ENCODE results near the gene TAX1BP1. TPM values are rescaled to one million over a fixed set of nuclear protein-coding genes. Genes with fewer than 3 reads are reported as not detected.

The TAX1BP1 gene
- total and polyA plus RNA-seq, 2 of the 13 experiments (the other 11 are each of a cell fraction or from before 2014, with no cell fraction given): 95.2 to 98.9 TPM

DNA sequence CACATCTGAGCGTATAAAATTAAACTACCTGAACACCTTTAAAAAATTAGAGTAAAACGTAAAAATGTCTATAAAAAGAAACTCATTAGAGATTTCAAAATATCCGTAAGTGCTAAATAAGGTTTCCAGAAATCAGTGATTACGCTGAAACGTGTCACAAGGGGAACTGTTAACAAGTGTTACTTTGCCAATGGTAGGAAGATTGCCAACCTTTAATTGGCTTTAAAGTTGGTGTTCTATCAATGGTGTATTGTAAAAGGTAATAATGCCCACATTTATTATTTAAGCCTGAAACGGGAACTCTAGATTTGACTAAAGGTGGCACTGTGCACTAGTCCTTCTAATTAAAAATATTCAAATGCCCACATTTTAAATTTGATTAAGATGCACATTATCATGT is 39.5 kb upstream of the TAX1BP1 start:
- ATAC-seq: no peak
- in situ Hi-C loops (cut with HindIII; ENCODE audit: extremely low pct_ligation_motif_present, low pct_unique_long_range_greater_than_20kb): no loop called here
- BruUV-seq (replicated peaks): no TSS peak

DNA sequence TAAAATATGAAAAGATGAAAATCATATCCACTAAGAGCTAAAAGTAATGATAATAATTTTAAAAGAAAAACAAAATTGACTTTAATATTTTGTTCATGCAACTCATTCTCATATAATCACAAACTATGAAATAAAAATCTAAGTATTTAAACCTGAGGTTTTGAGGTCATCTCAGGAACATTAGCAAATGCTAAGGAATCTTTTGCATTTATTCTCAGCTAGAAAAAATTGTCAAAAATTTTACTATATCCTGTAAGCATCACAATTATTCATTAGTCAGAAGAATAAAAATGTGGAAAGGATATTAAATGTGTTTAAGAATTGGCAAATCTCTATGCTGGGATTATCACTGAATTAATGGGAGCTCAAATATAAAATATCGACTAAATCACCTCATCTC is 36.8 kb upstream of the TAX1BP1 start:
- CTCF ChIA-PET (ENCODE audit: low intra/inter-chr PET ratio, low total read pairs): no interaction called here
- H3K4me2 ChIP-seq (ENCODE audit: low read depth, low read length): no peak overlapping the region
- H3K9ac ChIP-seq (ENCODE audit: insufficient read depth, low read depth, low read length): no peak overlapping the region
- POLR2A ChIA-PET: no interaction called here
- BruUV-seq (replicated peaks): no TSS peak
- H3K79me2 ChIP-seq (ENCODE audit: insufficient read depth, low read length): no peaks in the 10 kb centered on the region
- peaks cover 5% of the 10 kb centered on the region for H3K4me1 ChIP-seq (ENCODE audit: insufficient read depth, low read length)
- intact Hi-C loops (cut with micrococcal nuclease; ENCODE audit: unreplicated experiment) (no loop called here), in situ Hi-C loops (cut with HindIII; ENCODE audit: extremely low pct_ligation_motif_present, low pct_unique_long_range_greater_than_20kb) (no loop called here)
- 52% methylated on average over 1 of the region's 1 CpG for WGBS (ENCODE audit: low lambda C conversion rate)
- DNase-seq (ENCODE audit: low spot score) (no peak), FAIRE-seq (no peak), ATAC-seq (no peak)
- no peak overlapping the region for H3K4me3 ChIP-seq (replicated peaks in 1 of 3; ENCODE audit: insufficient read depth in 1 of 3, low read depth in 2 of 3, low read length in 3 of 3)
- no peaks in the 10 kb centered on the region for H3K36me3 ChIP-seq (replicated peaks in 1 of 2; ENCODE audit: control insufficient read depth in 1 of 2, insufficient read depth in 2 of 2, low read length in 2 of 2)
- H3K27ac ChIP-seq (ENCODE audit: extremely low read length, insufficient read depth, low read length): no peak overlapping the region
- TF ChIP-seq JUN (CRISPR knock-in tag; IDR thresholded peaks at IDR 0.05) (no peak), MATR3 (CRISPR knock-in tag; IDR thresholded peaks at IDR 0.05) (no peak), YEATS2 (CRISPR knock-in tag; IDR thresholded peaks at IDR 0.05; ENCODE audit: borderline replicate concordance) (no peak)
- H3K9me3 ChIP-seq (ENCODE audit: low read length): no peaks in the 10 kb centered on the region
- no peaks in the 10 kb centered on the region for H3K27me3 ChIP-seq (ENCODE audit: control insufficient read depth in 1 of 2, insufficient read depth in 2 of 2, low read length in 2 of 2)
- no peak overlapping the region for H2AFZ ChIP-seq (ENCODE audit: low read length)
- no peaks in the 10 kb centered on the region for H4K20me1 ChIP-seq (ENCODE audit: insufficient read depth, low read length)

More for the DNA sequence above, 39.5 kb upstream of the TAX1BP1 start:
- intact Hi-C loops (cut with micrococcal nuclease; ENCODE audit: unreplicated experiment): no loop called here
- ChIA-PET POLR2A (no interaction called here), CTCF (ENCODE audit: low intra/inter-chr PET ratio, low total read pairs) (no interaction called here)
- DNase-seq (ENCODE audit: low spot score) (no peak), FAIRE-seq (no peak)
- TF ChIP-seq GTF3A (CRISPR knock-in tag; conservative IDR thresholded peaks at IDR 0.05) (no peak), REXO4 (CRISPR knock-in tag; IDR thresholded peaks at IDR 0.05; ENCODE audit: borderline replicate concordance) (no peak)
- TF ChIP-seq, protein P1, sequence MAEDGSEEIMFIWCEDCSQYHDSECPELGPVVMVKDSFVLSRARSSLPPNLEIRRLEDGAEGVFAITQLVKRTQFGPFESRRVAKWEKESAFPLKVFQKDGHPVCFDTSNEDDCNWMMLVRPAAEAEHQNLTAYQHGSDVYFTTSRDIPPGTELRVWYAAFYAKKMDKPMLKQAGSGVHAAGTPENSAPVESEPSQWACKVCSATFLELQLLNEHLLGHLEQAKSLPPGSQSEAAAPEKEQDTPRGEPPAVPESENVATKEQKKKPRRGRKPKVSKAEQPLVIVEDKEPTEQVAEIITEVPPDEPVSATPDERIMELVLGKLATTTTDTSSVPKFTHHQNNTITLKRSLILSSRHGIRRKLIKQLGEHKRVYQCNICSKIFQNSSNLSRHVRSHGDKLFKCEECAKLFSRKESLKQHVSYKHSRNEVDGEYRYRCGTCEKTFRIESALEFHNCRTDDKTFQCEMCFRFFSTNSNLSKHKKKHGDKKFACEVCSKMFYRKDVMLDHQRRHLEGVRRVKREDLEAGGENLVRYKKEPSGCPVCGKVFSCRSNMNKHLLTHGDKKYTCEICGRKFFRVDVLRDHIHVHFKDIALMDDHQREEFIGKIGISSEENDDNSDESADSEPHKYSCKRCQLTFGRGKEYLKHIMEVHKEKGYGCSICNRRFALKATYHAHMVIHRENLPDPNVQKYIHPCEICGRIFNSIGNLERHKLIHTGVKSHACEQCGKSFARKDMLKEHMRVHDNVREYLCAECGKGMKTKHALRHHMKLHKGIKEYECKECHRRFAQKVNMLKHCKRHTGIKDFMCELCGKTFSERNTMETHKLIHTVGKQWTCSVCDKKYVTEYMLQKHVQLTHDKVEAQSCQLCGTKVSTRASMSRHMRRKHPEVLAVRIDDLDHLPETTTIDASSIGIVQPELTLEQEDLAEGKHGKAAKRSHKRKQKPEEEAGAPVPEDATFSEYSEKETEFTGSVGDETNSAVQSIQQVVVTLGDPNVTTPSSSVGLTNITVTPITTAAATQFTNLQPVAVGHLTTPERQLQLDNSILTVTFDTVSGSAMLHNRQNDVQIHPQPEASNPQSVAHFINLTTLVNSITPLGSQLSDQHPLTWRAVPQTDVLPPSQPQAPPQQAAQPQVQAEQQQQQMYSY (CRISPR knock-in tag; IDR thresholded peaks at IDR 0.05): no peak
- no peak overlapping the region for H3K27ac ChIP-seq (ENCODE audit: extremely low read length, insufficient read depth, low read length)
- H3K79me2 ChIP-seq (ENCODE audit: insufficient read depth, low read length): no peaks in the 10 kb centered on the region
- H3K4me2 ChIP-seq (ENCODE audit: low read depth, low read length): no peak overlapping the region
- H2AFZ ChIP-seq (ENCODE audit: low read length): no peak overlapping the region
- no peaks in the 10 kb centered on the region for H3K36me3 ChIP-seq (replicated peaks in 1 of 2; ENCODE audit: control insufficient read depth in 1 of 2, insufficient read depth in 2 of 2, low read length in 2 of 2)
- H3K9me3 ChIP-seq (ENCODE audit: low read length): no peaks in the 10 kb centered on the region
- no peaks in the 10 kb centered on the region for H4K20me1 ChIP-seq (ENCODE audit: insufficient read depth, low read length)
- no peaks in the 10 kb centered on the region for H3K27me3 ChIP-seq (ENCODE audit: control insufficient read depth in 1 of 2, insufficient read depth in 2 of 2, low read length in 2 of 2)
- H3K4me1 ChIP-seq (ENCODE audit: insufficient read depth, low read length): peaks cover 11% of the 10 kb centered on the region
- no peak overlapping the region for H3K9ac ChIP-seq (ENCODE audit: insufficient read depth, low read depth, low read length)
- no peak overlapping the region for H3K4me3 ChIP-seq (replicated peaks in 1 of 3; ENCODE audit: insufficient read depth in 1 of 3, low read depth in 2 of 3, low read length in 3 of 3)
- WGBS (ENCODE audit: low lambda C conversion rate): 93% methylated on average over 6 of the region's 6 CpGs
